Suprapubic skin (tissue), 4 donors: ENCODE data around the gene ALOX5AP. TPM values are rescaled to one million over a fixed set of nuclear protein-coding genes. Genes with fewer than 3 reads are reported as not detected.

ENCODE experiments used
- DNase-seq, 2 donors: peaks; one replicate each; pipeline ENCODE4 v3.0.0-alpha.2; 2019; ENCODE audit warnings: low spot score in 2 of 2
- H3K27ac ChIP-seq: fragments of 200-600 bp; sonication (generic); one replicate; pipeline ENCODE4 v1.5.1; 2019
- H3K27me3 ChIP-seq: fragments of 200-600 bp; sonication (generic); one replicate; pipeline ENCODE4 v1.5.1; 2019
- H3K36me3 ChIP-seq: fragments of 200-600 bp; sonication (generic); one replicate; pipeline ENCODE4 v1.5.1; 2019
- H3K4me1 ChIP-seq: fragments of 200-600 bp; sonication (generic); one replicate; pipeline ENCODE4 v1.5.1; 2019
- H3K4me3 ChIP-seq: fragments of 200-600 bp; sonication (generic); one replicate; pipeline ENCODE4 v1.5.1; 2019; ENCODE audit warnings: mild to moderate bottlenecking
- H3K9me3 ChIP-seq: fragments of 200-600 bp; sonication (generic); one replicate; pipeline ENCODE4 v1.5.1; 2019
- EP300 ChIP-seq: sonication (generic); formaldehyde crosslinking; IDR thresholded peaks from one replicate; pipeline ENCODE4 v1.6.1; 2017; ENCODE audit warnings: antibody characterized with exemption
- POLR2A ChIP-seq, 2 donors: fragments of 450-650 bp; IDR thresholded peaks; one replicate each; pipeline ENCODE4 v1.6.1; 2017; ENCODE audit warnings: antibody characterized with exemption in 2 of 2, mild to moderate bottlenecking in 2 of 2, moderate library complexity in 2 of 2
- POLR2AphosphoS5 ChIP-seq, 3 donors: sonication (generic); formaldehyde crosslinking; IDR thresholded peaks; one replicate each; pipeline ENCODE4 v1.6.1; 2017; ENCODE audit warnings: antibody characterized with exemption in 3 of 3
- WGBS: methylation state at CpG from one replicate; pipeline ENCODE4 v1.1.5; 2018; 5-methylcytosine and 5-hydroxymethylcytosine counted together
- total RNA-seq, 4 donors: library from RNA; depleted of rRNA; stranded (reverse); fragments of >200 nt; gene quantifications; one replicate each; pipeline ENCODE4 v1.1.0, GENCODE V29; 2016
- TF ChIP-seq, protein P1 (sequence below), 2 donors: fragments of 200-600 bp in 1 of 2; fragments of 450-650 bp in 1 of 2; sonication (generic) in 1 of 2; IDR thresholded peaks; one replicate each; pipeline ENCODE4 v1.5.1; 2016 to 2019; ENCODE audit warnings: antibody characterized with exemption in 2 of 2, mild to moderate bottlenecking in 1 of 2, moderate library complexity in 1 of 2

Gene ALOX5AP
- total RNA-seq, 4 donors from 2014 or later = 5.1 to 13.2 (median 6.7) TPM

DNA sequence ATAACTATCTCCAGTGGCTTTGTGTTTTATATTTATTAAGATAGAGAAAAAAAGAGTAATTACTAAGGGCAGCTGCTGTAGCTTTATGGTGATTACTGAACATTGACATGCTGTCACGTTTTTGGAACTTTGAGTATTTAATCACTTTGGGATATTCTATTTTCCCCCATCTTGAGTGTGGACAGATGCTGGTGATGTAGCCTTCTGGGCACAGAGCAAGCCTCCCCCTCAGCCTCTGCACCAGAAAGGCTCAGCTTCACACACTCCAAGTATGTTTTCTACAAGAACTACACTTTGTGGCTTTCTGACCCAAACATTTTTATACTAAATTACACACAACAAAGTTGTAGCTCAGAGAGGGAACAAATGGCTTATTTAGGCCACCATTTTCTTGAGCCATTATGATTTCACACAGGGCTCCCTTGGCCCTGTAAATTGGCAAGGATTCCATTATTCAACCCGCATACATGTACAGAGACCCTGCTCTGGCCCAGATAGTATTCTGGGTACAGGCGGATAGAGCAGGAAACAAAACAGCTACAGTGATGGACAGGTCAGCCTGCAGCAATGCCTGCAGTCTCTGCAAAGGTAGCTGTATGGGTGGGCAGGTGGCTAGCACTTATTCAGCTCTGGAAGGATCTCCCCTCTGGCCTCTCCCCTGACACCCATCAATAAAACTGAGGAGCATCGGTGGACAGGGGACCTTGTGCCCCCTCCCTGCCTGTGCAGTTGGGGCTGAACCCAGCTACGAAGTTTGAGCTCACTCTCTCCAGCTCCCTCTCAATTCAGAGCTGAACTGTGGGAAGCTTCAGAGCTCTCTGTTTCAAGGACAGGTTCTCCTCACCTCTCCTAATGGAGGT is 1.3 kb downstream of the ALOX5AP start:
- peaks cover 6% of the 10 kb centered on the region for H3K4me1 ChIP-seq
- H3K9me3 ChIP-seq = no peaks in the 10 kb centered on the region
- 67% methylated on average over 5 of the region's 5 CpGs for WGBS
- peak in 1 of 2 donors; percentile 49 for DNase-seq
- no peak overlapping the region for H3K27ac ChIP-seq
- TF ChIP-seq POLR2A (IDR thresholded peaks at IDR 0.05) = no peak
- TF ChIP-seq, protein P1, sequence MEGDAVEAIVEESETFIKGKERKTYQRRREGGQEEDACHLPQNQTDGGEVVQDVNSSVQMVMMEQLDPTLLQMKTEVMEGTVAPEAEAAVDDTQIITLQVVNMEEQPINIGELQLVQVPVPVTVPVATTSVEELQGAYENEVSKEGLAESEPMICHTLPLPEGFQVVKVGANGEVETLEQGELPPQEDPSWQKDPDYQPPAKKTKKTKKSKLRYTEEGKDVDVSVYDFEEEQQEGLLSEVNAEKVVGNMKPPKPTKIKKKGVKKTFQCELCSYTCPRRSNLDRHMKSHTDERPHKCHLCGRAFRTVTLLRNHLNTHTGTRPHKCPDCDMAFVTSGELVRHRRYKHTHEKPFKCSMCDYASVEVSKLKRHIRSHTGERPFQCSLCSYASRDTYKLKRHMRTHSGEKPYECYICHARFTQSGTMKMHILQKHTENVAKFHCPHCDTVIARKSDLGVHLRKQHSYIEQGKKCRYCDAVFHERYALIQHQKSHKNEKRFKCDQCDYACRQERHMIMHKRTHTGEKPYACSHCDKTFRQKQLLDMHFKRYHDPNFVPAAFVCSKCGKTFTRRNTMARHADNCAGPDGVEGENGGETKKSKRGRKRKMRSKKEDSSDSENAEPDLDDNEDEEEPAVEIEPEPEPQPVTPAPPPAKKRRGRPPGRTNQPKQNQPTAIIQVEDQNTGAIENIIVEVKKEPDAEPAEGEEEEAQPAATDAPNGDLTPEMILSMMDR (IDR thresholded peaks at IDR 0.05) = no peak
- no peak for TF ChIP-seq EP300
- TF ChIP-seq POLR2AphosphoS5 (IDR thresholded peaks at IDR 0.05) = no peak
- peak overlapping the region; percentile 15 for H3K4me3 ChIP-seq
- H3K27me3 ChIP-seq = peaks cover 4% of the 10 kb centered on the region
- H3K36me3 ChIP-seq = no peaks in the 10 kb centered on the region

DNA sequence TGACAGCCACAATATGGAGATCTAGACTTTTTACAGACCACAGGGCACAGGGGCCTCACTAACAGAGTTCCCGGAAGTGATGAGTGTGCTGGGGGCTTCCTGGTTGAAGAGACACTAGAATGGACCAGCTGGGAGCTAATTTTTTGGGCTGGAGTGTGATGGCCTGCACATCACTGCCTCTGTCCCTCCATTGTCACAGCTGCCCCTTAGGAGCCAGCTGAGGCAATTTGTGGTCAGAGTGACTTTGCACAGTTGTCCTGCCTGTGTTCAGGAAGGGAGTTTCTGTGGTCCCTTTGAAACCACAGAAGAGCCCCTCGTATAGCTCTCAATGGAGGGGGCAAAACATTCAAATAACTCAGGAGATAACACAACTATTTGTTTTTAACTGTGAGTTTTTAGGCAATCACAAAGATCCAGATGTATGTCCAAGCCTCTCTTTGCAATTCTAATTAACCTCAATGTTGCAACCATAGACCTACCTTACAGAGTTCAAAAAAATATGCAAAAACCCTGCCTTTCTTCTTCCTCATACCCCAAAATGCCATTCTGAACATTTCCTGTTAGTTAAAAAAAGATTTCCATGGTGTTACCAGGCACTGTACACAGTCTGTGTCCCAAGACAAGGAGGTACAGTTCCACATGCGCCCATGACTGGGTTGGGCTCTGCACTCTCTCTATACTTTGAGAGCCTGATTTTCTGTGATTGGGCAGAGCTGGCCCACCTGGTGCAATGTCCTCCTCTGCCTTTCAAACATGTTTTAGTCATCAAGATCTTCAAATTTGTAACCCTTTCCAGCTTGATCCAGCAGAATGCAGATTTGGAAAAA is 2.4 kb downstream of the ALOX5AP start:
- TF ChIP-seq POLR2AphosphoS5 (IDR thresholded peaks at IDR 0.05) (no peak), EP300 (no peak), POLR2A (IDR thresholded peaks at IDR 0.05) (no peak)
- TF ChIP-seq, protein P1 (IDR thresholded peaks at IDR 0.05) = no peak
- Histone ChIP-seq H3K27me3 (no peaks in the 10 kb centered on the region), H3K4me1 (peaks cover 9% of the 10 kb centered on the region), H3K4me3 (peak overlapping the region; percentile 15), H3K36me3 (no peaks in the 10 kb centered on the region), H3K27ac (no peak overlapping the region), H3K9me3 (no peaks in the 10 kb centered on the region)
- DNase-seq = peak in 1 of 2 donors; percentile 61
- WGBS = 77% methylated on average over 3 of the region's 3 CpGs

DNA sequence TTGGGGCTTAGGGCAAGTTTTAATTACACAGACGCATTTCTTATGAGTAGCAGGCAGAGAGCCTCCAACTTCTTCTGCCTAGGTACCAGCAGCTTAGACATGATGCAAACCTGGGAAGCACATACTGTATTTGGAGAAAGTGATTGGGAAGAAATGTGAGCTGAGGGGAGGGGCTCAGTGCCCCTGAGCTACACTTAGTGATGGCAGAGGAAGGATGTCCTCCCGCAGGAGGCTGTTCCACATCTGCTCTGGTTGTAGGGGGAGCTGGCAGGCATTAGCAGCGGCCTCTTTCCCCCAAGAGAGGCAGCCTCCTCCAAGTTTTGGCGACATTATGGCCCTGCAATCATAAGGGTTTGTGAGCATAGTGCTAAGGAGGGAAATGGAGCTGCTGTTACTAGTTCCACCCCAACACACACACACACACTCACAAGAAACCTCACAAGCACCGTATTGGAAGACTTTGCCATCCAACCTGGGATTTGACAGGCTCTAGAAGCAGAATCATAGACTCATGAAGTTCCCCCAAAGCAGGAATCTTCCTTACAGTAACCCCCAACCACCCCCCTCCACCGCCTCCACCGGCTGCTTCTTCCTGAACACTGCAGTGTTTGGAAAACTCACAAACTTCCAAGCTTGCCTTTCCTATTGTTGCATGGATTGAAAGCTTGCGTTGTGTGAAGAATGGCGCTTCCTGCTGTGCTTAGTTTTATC is 3.3 kb downstream of the ALOX5AP start:
- Histone ChIP-seq H3K4me3 (no peak overlapping the region), H3K36me3 (no peaks in the 10 kb centered on the region), H3K27ac (no peak overlapping the region), H3K4me1 (peaks cover 18% of the 10 kb centered on the region), H3K27me3 (no peaks in the 10 kb centered on the region), H3K9me3 (no peaks in the 10 kb centered on the region)
- WGBS = 81% methylated on average over 7 of the region's 9 CpGs
- DNase-seq = peak in 1 of 2 donors; percentile 43
- TF ChIP-seq EP300 = no peak
- TF ChIP-seq, protein P1 (IDR thresholded peaks at IDR 0.05) = no peak
- TF ChIP-seq POLR2AphosphoS5 (IDR thresholded peaks at IDR 0.05) = no peak
- no peak for TF ChIP-seq POLR2A (IDR thresholded peaks at IDR 0.05)

DNA sequence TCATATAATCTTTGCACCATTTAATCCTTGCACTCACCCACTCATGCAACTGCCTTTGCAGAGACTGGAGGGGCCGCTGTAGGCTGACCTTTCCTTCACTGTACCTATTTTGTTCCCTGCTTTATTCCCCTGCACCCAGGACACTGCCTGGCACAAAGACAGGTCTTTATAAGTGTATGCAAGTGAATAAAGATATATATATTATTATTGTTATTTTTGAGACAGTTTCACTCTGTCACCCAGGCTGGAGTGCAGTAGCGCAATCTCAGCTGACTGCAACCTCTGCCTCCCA is 3.8 kb downstream of the ALOX5AP start:
- 92% methylated on average over 2 of the region's 2 CpGs for WGBS
- Histone ChIP-seq H3K27me3 (no peaks in the 10 kb centered on the region), H3K4me3 (no peak overlapping the region), H3K27ac (peak overlapping the region; percentile 24), H3K9me3 (no peaks in the 10 kb centered on the region), H3K4me1 (peaks cover 23% of the 10 kb centered on the region), H3K36me3 (no peaks in the 10 kb centered on the region)
- TF ChIP-seq POLR2A (IDR thresholded peaks at IDR 0.05) = no peak
- no peak for TF ChIP-seq POLR2AphosphoS5 (IDR thresholded peaks at IDR 0.05)
- no peak for DNase-seq

DNA sequence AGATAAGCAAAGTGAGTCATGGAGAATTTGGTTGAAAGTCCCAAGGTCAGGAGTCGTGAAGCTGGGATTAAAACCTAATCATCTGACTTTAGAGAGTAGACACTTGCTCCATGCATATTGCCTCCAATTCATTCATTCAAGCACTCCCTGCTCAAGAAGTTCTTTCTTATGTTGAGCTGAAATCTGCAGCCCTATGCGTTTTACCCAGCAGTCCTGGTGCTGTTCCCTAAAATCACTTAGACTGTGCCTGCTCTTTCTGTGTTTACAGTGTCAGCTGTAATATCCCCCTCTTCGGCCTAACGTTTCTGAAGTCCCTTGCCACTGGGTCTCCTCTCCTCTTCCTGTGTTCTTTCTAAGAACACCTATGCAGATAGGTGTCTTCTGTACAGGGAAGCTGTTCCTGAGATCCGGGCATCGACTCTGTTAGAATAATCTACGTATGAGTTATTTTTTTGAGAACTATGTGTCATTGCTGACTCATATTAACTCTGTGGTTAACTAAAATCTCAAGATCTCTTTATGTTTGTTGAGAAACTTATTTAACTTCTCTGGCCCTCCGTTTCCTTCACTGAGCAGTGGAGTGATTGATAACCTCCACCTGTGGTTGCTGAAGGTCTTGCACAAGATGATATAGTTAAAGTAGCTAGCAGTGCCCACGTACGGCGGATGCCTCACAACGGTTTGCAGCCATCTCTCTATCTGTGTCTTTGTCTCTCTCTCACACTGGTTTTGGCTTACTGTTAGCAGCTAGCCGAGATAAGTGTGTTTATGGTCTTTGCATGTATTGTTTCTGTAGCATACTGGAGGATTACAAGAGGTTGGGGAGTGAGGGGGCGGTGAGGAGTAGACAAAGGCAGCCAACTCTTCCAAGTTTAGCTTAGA is 4.7 kb downstream of the ALOX5AP start:
- peak overlapping the region; percentile 41 for H3K27ac ChIP-seq

More for the DNA sequence above, 4.7 kb downstream of the ALOX5AP start:
- TF ChIP-seq, protein P1 (IDR thresholded peaks at IDR 0.05) = no peak
- TF ChIP-seq POLR2AphosphoS5 (IDR thresholded peaks at IDR 0.05) (no peak), EP300 (no peak)
- no peaks in the 10 kb centered on the region for H3K36me3 ChIP-seq
- peak in 1 of 2 donors; percentile 44 for DNase-seq
- WGBS = 61% methylated on average over 14 of the region's 14 CpGs
- no peak overlapping the region for H3K4me3 ChIP-seq
- no peaks in the 10 kb centered on the region for H3K27me3 ChIP-seq
- peaks cover 30% of the 10 kb centered on the region for H3K4me1 ChIP-seq
- no peaks in the 10 kb centered on the region for H3K9me3 ChIP-seq
